NB4 (cell line): ENCODE results near the gene RELA.

Experiments
- CTCF ChIP-seq: IDR thresholded peaks from one replicate; pipeline ENCODE4 v1.5.1; 2012; ENCODE audit warnings: low read depth, low read length
- POLR2A ChIP-seq: IDR thresholded peaks from 2 replicates; pipeline ENCODE4 v1.6.1; 2011; ENCODE audit warnings: mild to moderate bottlenecking; ENCODE audit not compliant: insufficient read length; ENCODE audit errors: extremely low read depth

- TF ChIP-seq CTCF (no peak), POLR2A (no peak)
Measured at GRCh38 chr11:65655570-65656332, 7.0 kb downstream of the RELA start.
